Activated CD4-positive, CD25-positive, alpha-beta regulatory T cell (primary cell): ENCODE measurements around the gene CCDC78.
A peak's percentile ranks its signal among the peaks of the same experiment; 100 is the strongest.
"Not testable (repeated sequence)": the region's sequence is repeated elsewhere in the genome, so short reads cannot be mapped to it uniquely, and the experiment has no call there.

Experiments
- DNase-seq, 4 experiments: peaks; one replicate each; lab custom pipeline; 2025; lab: John Stamatoyannopoulos, UW

CCDC78 gene

DNA sequence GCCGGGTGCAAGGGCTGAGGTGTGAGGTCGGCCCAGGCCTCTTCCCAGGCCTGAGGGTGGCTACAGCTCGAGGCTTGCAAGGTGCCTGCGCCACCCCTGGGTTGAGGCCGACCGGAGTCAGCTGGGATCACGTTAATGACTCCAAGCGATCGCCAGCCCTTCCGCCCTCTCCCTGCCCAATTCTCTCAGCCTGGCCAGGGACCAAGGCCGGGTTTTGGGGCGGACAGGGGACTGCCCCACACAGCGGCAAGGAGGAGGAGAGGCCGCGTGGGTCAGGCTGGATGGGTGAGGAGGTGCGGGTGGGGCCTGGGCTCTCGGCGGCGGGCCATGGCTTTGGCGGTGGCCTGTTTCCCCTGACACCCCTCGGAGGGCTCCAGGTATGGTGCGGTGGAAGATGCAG, 32.9 kb downstream of the CCDC78 start:
- DNase-seq, result no peak

DNA sequence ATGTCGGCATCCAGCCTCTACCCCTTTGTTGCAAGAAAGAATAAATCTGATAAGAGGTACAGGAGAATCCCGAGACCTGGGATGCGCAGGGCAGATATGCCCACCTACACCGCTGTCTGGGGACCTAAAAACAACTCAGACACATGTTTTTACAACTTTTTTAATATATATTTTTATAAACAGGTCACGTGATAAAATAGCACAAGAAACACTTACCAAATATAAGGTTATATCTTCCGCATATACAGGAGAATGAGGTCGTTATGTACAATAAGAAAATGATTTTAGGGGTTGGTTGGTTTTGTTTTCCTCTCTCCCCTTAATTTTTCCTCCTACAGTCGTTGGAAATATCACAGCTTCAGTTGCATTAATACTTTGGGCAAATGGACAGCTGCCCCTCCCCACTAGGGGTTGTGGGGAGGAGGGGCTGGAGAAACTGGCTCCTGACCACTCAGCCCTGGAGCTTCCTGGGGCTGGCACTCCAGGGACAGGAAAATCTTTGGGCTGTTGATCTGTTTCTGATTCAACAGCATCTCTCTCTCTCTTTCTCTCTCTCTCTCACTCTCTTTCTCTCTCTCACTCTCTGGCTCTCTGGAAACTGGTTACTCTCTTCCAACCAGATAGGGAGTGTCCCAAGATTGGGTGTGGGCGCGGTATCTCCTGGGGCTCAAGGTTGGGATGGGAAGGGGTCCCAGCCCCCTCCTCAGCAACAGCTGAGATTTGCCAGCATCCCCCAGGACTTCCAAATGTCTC, 33.7 kb downstream of the CCDC78 start:
- no peak for DNase-seq

DNA sequence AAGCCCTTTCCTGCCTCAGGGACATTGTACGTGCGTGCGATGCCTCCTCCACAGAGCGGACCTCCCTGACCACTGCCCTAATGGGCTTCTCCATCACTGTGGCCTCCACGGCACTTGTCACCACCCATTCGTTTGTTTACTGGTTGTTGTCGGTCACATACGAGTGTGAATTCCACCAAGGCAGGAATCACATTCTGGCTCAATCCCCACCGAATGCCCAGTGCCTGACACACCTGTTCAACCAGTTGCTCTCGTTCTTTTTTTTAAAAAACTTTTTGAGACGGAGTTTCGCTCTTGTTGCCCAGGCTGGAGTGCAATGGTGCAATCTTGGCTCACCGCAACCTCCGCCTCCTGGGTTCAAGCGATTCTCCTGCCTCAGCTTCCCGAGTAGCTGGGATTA, 35.0 kb downstream of the CCDC78 start:
- DNase-seq, result not testable (repeated sequence)

DNA sequence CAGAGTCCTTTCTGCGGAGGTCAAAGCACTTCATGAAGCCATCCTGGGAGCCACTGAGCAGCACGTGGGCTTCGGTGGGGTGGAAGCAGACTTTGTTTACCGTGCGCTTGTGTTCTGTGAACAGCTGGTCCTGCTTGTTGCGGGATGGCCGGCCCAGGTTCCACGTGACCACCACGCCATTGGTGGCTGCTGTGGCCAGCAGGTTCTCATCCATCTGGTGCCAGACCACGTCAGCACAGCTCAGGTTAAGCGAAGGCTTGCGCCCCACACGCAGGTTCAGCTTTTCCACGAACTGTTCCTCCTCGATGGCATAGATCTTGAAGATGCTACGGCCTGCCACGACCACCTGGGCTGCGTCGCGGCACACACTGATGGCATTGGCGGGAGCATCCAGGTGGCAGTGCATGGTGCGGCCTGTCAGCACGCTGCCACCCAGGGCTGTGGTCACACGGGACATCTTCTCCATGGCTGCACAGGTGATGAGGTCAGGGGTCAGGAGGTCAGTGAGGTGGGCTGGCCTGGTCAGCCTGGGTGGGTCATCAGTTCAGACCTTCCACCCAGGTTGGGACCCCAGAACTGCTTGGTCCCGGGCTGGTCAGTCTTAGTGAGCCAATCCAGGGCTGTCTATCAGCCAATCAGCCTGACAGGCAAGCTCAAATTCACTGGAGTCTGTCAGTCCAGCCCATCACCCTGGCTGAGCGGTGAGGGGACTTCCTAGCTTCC, 36.9 kb downstream of the CCDC78 start:
- no peak for DNase-seq

DNA sequence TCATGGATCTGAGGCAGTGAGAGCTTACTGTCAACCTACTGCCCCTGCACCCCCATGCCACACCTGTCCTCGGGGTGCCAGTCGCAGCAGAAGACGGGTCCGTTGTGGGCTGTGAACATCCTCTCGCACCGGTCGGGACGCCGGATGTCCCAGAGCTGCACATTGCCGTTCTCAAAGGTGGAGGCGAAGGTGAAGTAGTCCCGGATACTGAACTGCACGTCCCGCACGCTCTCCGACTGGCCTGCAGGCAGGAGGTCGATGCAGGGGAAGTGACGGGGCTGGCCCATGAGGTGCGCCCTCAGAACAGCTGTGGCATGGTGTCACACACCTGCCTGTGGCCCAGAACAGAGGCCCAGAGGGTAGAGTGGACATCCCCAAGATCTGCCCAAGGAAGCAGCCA, 38.7 kb downstream of the CCDC78 start:
- DNase-seq, result no peak

DNA sequence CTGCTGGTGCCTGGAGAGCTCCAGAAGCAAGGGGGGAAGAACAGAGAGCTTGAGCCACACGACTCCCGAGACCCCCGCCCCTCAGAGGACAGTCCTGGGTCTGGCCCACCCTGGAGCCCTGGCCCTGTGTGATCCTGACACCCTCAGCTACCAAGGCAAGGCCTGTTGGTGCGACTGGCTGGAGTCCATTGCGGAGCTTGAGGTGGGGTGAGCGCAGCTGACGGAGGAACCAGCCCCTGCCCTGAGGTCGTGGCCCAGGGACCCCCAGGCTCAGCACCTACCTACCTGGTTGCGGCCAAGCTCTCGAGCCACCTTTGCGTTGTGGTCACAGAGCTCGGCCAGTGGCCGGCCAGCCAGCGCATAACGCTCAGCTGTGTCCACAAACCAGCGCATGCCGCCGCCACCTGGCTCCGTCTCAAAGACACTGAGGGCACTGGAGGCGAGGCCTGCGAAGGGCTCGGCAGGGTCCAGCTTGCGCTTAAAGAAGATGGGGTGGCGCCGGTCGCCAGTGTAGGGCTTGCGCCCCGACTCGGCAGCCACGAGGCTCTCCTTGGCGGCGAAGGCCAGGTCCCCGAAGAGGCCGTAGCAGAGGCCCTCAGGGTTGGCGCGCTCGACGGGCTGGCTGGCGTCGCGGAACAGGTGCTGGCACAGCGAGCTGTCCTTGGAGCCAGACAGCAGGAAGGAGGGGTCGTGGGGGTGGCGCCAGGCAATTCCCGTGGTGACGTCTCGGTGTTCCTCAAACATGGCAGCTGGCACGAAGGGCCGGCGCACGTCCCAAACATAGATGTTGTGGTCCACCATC, 39.6 kb downstream of the CCDC78 start:
- no peak for DNase-seq

DNA sequence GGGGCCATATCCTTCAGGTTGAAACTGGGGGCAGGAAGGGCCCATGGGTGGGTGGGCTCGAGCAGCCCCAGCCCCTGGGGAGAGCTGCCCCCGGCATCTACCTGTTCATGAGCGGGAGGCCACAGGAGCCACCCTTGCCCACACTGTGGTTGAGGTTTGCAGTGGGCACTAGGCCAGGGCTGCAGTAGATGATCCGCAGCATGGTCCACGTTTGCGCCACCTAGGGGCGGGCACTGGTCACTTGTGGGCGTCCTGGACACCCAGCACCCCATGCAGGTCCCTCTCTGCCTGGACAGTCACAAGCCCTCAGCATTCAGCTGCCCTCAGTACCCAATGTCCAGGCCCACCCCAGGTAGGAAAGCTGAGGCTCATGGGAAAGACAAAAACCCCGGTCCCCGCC, 40.3 kb downstream of the CCDC78 start:
- DNase-seq, result no peak

DNA sequence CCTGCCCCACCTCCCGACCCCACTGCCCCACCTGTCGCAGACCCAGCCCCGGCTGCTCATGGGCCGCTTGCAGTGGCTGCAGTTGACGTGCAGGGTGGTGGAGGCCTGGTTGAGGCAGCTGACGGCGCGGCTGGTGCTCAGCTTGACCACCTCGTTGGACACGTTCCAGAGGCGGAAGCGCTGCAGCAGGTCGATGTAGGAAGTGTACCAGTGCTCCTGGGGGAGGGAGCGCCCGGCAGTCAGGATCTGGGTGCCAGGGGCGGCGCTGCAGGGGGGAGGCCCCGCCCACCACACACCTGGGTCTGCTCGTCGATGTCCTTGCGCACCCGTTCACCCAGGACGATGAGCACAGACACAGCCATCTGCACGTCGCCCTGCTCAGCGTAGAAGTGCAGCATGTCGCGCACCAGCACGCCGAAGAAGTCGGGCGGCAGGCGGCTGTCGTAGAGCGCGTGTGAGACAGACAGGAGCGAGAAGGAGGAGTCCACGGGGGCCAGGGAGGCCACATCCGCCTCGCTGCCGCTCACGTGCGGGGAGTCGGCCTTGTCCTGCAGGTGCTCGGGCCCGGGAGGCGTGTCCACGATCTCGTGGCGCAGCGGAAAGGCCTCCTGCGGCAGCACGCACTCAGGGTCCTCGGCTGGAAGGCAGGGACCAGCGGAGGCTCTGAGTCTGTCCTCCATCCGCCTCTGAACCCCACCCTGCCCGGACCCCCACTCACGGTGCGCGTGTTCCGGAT, 41.1 kb downstream of the CCDC78 start:
- DNase-seq, result no peak

DNA sequence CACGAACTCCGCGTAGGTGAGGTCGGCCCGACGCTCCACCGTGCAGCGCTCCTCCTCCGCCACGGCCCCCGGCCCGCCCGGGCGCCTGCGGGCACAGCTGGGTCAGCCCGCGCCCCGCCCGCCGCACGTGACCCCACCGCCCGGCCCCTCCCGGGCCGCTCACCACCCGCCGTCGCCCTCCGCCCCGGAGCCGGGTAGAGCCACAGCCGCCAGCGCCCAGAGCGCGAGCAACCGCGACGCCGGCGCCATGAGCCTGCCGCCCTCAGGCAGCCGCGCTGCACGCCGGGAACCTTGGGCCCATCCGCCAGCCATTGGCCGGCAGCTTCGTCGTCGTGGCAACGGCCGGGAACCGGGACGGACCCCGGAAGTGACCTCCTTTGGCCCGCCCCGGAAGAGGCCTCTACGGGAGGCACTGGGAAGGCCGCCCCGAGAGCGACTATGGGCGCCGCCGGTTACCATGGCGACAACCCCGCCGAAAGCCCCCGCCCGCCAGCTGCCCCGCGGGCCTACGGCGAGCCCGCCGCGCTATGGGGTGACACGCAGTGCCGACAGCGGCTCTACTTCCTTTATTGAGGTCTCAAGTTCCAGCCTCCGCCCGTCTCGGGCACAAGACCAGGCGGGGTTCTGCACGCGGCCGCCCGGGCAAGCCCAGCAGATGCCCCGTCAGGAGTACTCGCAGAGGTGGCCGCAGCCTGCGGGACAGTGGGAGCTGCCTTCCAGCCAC, 42.0 kb downstream of the CCDC78 start, which contains the start of gene JMJD8:
Gene JMJD8 (minus strand): TSS at position 264 of the 724 bp plus-strand sequence. CDS start 15 bp downstream, at position 249.
- peak; percentile 89 to 95 (median 94) for DNase-seq

DNA sequence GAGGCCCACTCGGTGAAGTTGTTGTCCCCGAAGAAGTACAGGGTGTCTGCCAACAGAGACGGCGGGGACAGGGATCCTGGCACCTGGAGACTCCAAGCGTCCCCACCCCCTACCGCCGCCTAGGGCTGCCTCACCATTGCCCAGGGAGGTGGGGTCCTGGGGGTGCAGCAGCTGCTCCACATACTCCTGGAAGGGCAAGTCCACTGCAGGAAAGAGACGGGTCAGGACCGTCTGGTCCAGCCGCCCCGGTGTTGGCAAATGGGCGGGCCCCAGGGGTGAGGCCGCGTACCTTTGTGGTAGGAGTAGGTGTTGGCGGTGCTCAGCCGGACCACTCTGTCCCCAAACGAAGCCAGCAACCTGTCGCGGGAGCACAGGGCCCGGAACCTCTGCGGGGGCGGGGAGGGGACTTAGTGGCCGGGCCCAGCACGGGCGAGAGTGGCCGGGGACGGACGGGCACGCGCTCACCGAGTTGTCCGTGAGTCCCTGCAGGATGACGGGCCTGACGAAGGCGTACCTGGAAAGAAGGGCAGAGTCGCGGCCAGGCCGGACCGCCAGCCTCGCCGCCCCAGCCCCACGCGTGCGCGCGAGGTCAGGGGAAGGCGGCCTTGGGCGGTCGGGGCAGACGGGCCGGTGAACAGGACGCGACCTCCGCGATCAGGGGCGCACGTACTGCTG, 42.7 kb downstream of the CCDC78 start:
- DNase-seq, result no peak

DNA sequence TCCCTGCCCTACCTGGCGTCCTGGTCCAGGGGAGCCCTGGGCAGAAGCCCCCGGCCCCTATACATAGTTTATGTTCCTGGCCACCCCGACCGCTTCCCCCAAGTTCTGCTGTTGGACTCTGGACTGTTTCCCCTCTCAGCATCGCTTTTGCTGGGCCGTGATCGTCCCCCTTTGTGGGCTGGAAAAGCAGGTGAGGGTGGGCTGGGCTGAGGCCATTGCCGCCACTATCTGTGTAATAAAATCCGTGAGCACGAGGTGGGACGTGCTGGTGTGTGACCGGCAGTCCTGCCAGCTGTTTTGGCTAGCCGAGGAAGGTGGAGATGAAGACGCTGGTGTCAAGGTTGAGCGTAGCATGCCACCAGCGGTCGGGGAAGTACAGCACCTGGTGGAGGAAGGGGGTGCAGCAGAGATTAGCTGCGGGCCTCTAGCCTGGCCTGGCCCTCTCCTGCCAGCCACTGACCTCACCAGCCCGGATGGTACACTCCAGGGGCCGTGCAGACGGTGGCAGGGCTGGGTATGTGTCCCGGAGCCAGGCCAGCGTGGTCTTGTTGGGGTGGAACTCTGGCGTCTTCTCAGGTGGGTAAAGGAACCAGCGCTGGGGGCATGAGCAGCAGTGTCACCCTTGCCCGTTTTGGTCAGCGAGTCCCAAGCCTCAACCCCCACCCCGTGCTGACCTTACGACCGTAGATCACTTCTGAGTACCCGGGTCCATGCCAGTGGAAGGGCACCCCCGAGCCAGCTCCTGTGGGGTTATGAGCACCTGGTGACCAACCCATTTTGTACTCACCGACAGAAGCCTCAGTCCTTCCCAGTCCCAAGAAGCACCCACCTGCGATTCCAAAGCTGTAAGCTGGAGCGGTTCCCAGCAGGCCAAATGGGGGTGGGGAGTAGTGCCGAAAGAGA, 43.5 kb downstream of the CCDC78 start:
- DNase-seq, result no peak

DNA sequence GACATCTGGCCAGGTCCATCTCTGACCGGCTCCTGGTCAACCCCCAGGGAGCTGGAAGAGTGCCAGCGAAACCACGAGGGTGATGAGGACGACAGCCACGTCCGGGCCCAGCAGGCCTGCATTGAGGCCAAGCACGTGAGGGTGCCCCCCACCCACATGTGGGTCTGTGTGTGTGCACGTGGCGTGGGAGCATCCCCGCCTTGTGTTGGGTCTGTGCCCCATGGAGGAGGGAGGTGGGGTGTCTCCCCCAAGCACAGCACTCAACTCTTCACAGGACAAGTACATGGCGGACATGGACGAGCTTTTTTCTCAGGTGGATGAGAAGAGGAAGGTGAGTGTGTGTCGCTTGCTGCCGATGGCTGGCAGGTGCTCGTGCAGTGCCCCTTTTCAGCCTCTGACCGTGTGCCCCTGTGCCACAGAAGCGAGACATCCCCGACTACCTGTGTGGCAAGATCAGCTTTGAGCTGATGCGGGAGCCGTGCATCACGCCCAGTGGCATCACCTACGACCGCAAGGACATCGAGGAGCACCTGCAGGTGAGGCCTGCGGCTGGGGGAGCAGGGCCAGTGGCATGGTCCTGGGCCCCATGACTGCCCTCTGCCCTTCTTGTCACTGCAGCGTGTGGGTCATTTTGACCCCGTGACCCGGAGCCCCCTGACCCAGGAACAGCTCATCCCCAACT, 44.4 kb downstream of the CCDC78 start:
- DNase-seq, result no peak

DNA sequence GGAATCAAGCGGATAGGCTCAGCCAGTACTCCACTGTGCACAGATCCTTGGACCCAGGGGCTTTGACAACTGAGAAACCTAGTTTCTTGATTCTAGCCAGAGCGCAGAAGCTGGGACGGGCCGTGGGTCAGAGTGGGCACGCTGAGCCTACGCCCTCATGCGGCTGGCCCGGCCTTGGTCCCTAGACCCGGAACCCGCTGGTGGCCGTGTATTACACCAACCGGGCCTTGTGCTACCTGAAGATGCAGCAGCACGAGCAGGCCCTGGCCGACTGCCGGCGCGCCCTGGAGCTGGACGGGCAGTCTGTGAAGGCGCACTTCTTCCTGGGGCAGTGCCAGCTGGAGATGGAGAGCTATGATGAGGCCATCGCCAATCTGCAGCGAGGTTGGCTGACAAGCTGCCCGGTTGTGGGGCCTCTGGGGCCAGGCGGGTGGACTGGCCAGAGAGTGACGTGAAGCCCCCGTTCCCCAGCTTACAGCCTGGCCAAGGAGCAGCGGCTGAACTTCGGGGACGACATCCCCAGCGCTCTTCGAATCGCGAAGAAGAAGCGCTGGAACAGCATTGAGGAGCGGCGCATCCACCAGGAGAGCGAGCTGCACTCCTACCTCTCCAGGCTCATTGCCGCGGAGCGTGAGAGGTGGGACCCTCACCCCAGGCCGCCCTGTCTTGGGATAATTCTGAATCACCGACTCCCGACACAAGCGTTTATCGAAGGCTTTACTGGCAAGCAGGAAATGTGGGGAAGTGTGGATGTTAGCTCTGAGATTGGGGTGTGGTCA, 45.1 kb downstream of the CCDC78 start:
- DNase-seq, result no peak

DNA sequence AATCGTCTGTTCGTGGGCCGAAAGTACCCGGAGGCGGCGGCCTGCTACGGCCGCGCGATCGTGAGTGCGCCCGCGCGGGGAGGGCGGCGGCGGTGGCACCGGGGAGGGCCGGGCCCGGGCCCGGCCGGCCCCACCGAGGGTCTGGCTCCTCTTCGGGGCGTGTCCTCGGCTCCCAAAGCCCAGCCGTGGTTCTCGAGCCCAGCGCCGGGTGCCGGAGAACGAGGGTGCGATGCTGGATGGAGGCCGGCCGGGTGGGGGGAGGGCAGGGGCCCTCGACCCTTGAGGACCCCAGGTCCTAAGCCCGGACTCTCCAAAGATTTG, 45.7 kb downstream of the CCDC78 start:
- DNase-seq, result no peak

DNA sequence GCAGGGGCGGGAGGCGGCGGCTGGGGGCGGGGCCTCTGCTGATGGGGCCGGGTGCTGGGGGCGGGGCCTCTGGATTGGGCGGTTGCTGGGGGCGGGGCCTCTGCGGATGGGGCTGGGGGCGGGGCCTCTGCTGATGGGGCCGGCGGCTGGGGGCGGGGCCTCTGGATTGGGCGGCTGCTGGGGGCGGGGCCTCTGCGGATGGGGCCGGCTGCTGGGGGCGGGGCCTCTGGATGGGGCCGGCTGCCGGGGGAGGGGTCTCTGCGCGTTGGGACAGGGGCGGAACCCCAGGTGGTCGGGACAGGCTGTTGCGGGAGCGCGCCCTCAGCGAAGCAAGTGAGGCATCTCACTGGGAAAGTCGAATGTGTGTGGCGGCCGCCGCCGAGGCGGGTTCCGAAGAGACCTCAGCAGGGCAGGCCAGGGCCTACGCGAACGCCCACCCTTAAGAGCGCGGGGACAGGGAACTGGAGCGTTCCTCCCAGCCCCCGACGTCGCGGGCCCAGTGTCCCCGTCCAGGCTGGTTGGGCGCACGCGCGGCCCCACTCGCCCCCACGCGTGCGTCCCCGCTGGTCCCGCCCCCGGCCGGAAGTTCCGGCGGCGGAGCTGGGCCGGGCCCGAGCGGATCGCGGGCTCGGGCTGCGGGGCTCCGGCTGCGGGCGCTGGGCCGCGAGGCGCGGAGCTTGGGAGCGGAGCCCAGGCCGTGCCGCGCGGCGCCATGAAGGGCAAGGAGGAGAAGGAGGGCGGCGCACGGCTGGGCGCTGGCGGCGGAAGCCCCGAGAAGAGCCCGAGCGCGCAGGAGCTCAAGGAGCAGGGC, 46.2 kb downstream of the CCDC78 start, which contains the start of gene STUB1:
Gene STUB1 (plus strand): TSS at position 597 of the 811 bp plus-strand sequence. CDS start 116 bp downstream, at position 713.
- DNase-seq, result peak; percentile 89 to 95 (median 94)

DNA sequence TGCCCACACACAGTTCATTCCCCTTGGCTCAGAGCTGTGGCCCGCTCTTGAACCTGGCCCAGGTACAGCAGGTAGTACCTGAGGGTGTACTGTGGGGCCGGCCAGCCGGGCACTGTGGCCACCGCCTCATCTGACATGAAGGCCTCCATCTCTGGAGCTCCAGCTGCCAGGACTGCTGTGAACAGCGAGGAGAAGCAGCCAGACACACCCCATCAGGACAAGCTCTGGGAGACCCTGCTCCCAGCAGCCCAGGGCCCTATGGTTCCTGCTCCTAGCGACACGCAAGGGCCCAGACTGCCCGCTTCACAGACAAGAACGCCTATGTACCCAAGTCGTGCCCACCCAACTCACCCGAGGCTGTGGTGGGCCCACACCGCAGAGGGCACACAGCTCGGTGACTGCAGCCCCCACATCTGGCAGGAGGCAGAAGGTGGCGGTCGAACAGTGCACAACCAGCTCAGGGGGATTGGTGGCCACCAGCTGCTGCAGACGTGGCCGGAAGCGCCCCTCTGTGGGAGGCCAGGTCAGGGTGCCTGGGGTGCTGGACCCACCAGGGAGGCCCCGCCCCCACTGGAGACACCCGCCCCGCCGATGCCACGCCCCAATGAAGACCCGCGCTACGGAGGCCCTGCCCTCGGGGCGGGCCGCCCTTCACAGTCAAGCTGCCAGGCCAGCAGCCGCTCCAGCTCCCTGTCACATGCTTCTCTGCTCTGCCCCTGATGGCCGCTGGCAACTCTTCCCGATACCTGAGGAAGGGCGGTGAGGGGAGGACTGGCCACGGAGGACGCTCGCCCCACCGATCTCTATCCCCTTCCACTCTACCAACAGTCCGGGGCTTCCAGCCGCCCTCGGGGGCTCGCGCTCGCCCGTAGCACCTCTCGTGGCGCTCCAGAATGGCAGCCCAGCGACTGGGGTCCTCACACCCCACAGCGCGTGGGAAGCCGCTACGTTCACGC, 47.1 kb downstream of the CCDC78 start:
- DNase-seq, result no peak
